GM11168 (cell line): ENCODE data around the gene MEMO1.
"Not testable (repeated sequence)": the region's sequence is repeated elsewhere in the genome, so short reads cannot be mapped to it uniquely, and the experiment has no call there.

Source experiments
- in situ Hi-C: fragments of 300-500 bp; cut with MboI; formaldehyde crosslinking; loops from one replicate; pipeline ENCODE4 v1.12.0; 2022; ENCODE audit warnings: low sequenced_read_pairs; ENCODE audit not compliant: unreplicated experiment

The MEMO1 gene

DNA sequence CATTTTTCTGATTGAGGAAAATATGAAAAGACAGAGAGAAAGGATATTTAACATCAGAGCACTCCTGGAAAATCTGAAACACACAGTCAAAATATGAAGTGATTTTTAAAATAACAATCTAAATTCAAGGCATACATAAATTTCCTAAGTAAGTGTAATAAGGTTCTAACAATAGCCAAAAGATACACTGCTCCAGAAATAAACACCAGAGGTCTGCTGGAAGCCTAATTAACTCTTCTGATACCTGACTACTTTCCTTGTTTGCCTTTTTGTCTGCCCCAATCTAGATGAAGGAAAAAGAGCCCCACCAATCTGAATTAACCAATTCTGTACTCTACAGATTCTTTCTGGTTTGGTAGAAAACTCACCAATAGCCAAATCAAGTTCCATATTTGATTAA, 87.1 kb downstream of the MEMO1 start:
- in situ Hi-C loops: no loop called here

DNA sequence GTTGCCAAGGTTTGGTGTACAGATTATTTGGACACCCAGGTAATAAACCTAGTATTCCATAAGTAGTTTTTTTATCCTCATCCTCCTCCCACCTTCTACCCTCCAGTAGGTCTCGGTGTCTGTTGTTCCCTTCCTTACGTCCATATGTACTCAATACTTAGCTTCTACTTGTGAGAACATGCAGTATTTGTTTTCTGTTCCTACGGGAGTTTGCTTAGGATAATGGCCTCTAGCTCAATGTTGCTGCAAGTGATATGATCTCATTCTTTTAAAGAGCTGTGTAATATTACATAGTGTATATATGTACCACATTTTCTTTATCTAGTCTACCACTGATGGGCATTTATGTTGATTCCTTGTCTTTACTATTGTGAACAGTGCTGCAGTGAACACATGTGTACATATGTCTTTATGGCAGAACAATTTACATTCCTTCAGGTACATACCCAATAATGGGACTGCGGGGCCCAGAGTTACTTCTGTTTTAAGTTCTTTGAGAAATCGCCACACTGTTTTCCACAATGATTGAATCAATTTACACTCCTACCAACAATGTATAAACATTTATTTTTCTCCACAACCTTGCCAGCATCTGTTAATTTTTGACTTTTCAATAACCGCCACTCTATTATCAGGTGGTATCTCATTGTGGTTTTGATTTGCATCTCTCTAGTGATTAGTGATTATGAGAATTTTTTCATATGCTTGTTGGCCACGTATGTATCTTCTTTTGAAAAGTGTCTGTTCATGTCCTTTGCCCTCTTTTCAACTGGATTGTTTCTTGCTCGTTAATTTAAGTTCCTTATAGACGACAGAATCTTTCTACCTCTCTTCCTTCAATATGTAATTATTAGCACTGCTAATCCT, 88.0 kb downstream of the MEMO1 start:
- in situ Hi-C loops: no loop called here

DNA sequence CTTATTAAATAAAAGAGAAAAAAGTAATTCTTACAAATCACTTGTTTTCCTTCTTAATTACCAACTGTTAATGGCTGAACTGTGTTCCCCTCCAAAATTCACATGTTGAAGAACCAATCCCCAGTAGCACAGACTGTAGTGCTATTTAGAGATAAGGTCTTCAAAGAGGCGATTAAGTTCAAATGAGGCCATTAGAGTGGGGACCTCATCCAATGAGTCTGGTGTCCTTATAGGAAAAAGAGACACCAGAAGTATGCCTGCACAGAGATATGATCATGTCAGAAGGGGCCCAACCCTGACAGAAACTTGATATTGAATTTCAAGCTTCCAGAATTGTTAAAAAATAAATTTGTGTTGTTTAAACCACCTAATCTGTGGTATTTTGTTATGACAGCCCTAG, 89.8 kb downstream of the MEMO1 start:
- in situ Hi-C loops: no loop called here

DNA sequence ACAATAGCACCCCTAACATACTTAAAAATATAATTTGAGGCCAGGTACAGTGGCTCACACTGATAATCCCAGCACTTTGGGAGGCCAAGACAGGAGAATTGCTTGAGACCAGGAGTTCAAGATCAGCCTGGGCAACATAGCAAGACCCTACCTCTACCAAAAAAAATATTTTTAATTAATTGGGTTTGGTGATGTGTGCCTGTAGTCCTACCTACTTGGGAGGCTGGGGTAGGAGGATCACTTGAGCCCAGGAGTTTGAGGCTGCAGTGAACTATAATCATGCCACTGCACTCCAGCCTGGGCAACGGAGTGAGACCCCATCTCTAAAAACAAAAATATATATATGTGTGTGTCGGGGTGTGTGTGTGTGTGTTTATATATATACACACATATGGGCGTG, 91.3 kb downstream of the MEMO1 start:
- in situ Hi-C loops: no loop called here

DNA sequence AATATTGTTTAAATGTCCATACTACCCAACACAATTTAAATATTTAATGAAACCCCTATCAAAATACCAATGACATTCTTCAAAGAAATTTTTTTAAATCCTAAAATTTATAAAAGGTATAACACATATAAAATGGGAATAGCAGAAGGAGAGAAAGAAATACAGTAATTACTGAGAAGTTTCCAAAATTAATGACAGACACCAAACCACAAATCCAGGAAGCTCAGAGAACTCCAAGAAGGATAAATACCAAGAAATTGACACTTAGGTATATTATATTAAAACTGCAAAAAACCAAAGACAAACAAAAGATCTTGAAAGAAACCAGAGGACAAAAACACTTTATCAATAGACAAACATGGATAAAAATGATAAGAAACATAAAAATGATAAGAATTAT, 101.1 kb downstream of the MEMO1 start:
- in situ Hi-C loops: no loop called here

DNA sequence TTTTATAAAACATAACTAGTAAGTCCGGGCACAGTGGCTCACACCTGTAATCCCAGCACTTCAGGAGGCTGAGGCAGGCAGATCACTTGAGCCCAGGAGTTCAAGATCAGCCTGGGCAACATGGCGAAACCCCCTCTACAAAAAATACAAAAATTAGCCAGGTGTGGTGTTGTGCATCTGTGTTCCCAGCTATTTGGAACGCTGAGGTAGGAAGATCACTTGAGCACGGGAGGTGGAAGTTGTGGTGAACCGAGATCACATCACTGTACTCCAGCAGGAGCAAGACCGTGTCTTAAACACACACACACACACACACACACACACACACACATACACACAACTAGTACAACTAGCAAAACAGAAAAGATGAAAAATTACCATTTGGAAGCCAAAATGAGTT, 103.3 kb downstream of the MEMO1 start:
- in situ Hi-C loops: not testable (repeated sequence)

DNA sequence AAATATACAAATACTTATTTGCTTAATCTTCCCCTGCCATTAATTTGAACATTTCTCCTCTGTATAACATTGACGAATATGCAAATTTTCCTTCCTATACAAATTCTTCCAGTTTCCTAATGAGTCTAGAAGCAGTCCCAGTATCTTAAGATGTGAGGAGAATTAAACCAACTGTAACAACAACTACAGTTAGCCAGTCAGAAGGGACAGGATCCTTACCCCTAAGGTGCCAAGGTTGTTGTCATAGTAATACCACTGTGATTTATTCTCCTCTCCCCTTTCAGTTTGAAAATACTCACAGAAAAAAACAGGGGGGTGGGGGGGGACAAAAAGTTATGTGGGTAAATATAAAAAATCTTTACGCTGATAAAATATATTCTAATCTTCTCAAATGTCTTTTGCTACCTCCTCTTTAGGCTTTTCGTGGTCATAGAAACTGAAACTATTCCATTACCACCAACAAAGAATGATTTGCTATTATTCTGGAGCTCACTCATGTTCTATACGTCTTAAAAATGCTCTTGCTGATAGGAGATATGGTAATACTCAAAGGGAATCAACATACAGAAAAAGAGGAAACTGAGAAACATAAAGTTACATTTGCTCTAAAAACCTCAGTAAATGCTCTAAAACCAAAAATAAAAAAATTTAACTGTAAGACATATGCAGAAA, 107.6 kb downstream of the MEMO1 start:
- in situ Hi-C loops: no loop called here

DNA sequence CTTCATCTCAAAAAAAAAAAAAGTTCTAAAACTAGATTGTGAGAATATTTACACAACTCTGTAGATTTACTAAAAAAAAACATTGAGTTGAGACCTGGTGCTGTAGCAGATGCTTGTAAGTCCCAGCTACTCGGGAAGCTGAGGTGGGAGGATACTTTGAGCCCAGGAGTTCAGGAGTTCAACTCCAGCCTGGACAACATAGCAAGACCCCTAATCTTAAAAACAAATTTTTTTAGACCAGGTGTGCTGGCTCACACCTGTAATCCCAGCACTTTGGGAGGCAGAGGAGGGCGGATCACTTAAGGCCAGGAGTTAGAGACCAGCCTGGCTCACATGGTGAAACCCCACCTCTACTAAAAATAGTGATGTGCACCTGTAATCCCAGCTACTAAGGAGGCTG, 108.9 kb downstream of the MEMO1 start:
- in situ Hi-C loops: no loop called here

DNA sequence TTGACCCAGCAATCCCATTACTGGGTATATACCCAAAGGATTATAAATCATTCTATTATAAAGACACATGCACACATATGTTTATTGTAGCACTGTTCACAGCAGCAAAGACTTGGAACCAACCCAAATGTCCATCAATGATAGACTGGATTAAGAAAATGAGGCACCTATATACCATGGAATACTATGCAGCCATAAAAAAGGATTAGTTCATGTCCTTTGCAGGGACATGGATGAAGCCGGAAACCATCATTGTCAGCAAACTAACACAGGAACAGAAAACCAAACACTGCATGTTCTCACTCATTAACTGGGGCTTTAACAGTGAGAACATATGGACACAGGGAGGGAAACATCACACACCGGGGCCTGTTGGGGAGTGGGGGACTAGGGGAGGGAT, 110.7 kb downstream of the MEMO1 start:
- in situ Hi-C loops: not testable (repeated sequence)

DNA sequence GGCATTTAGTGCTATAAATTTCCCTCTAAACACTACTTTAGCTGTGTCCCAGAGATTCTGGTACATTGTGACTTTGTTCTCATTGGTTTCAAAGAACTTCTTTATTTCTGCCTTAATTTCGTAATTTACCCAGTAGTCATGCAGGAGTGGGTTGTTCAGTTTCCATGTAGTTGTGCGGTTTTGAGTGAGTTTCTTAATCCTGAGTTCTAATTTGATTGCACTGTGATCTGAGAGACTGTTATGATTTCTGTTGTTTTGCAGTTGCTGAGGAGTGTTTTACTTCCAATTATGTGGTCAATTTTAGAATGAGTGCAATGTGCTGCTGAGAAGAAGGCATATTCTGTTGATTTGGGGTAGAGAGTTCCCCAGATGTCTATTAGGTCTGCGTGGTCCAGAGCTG, 112.5 kb downstream of the MEMO1 start:
- in situ Hi-C loops: not testable (repeated sequence)

DNA sequence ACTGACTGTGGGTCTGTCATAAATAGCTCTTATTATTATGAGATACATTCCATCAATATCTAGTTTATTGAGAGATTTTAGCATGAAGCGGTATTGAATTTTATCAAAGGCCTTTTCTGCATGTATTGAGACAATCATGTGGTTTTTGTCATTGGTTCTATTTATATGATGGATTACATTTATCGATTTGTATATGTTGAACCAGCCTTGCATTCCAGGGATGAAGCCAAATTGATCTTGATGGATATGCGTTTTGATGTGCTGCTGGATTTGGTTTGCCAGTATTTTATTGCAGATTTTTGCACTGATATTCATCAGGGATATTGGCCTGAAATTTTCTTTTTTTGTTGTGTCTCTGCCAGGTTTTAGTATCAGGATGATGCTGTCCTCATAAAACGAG, 113.5 kb downstream of the MEMO1 start:
- in situ Hi-C loops: not testable (repeated sequence)

DNA sequence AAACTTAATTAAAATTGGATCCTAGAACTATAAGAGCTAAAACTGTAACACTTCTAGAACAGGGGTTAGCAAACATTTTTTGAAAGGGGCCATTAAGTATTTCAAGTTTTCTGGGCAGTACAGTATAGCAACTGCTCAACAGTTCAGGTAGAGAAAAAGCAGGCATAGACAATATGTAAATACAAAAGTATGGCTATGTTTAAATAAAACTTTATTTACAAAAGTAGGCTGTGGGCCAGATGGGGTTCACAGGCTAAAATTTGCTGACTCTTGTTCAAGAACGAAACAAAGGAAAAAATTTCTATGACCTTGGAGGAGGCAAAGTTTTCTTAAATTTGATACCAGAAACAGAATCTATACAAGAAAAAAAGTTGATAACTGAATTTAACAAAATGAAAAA, 114.5 kb downstream of the MEMO1 start:
- in situ Hi-C loops: no loop called here

DNA sequence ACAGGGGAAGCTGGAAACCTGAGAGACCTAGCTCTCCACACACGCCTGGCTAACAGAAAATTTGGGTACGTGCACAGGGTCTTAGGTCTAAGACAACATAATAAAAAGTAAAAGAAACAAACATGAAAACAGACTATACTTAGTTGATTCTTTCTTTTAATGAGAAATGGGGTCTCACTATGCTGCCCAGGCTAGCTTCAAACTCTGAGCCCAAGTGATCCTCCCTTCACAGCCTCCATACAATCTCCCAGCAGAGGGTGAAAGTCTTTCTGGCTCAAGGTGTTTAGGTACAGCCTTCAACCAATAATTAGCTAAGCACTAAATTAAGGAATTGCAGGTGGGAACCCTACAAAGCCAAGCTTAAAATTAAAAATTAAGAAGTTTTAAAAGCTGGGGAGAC, 116.2 kb downstream of the MEMO1 start:
- in situ Hi-C loops: no loop called here

DNA sequence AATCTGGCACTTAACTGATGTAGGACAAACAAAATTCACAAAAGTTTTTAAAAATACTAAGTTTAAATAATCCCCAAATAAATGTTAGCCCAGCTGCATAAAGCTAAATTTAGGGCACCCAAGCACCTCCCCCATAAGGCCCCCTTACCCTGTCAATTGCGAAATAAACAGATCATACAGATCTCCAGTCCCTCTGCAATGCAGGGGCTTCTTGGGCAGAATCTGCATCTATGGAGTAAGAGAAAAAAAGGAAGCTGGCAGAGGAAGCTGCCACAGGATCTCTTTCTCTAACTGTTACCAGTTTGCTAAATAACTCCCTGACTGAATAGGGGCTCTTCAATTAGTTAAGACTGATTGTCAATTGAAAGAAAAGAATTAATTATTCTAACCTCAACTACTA, 117.7 kb downstream of the MEMO1 start:
- in situ Hi-C loops: no loop called here

DNA sequence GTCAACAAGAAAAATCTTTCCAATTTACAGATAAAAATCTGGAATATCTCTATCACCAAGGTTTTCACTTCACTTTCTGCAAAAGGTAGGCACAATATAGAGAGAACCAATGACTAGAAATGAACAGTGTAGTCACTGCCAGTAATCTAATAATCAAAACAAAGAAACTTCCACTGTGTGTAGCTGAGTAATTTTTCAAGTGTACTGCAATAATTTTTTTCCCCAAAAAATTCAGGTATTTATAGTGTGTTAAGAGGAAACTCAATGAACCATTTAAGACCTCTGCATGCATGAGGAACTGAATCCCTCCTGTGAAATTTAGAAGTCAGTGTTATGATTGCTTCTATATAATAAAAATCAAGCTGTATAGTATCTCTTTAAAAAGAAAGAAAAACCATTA, 121.8 kb downstream of the MEMO1 start:
- in situ Hi-C loops: no loop called here

DNA sequence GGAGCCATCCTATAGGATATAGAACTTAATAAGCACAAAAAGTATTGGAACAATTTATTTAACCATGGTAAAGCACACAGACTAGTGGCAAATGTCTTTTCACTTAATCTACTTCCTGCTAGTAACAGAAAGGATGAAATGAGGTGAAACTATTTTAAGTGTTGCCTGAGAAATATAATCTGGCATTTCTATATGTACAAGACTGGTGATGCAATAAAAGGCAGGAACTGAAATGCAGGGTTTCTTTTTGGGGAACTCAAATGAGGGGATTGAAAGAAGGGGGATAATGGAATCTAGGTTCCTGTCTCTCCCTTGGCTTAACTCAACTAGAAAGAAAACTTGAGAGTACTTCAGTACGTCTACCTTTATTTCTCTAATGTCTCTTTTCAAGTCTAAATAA, 122.3 kb downstream of the MEMO1 start:
- in situ Hi-C loops: no loop called here

DNA sequence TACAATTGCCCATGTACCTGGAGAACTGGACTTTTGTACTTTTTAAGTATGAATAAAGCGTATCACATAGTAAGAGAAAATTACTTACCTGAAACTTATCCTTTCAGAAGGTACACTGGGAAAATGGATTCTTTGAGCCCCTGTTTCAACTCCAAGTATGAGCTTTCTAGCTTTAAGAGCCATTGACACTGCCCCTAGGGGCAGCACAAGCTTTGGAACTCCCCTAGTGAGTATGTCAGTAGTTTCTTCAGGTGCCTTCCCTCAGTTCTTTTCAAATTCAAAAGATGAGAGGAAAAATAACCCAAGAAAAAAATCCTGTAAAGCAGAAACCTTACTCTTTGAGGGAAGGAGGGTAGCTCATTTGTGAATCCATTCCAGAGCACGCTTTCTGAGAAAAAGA, 124.1 kb downstream of the MEMO1 start:
- in situ Hi-C loops: no loop called here

DNA sequence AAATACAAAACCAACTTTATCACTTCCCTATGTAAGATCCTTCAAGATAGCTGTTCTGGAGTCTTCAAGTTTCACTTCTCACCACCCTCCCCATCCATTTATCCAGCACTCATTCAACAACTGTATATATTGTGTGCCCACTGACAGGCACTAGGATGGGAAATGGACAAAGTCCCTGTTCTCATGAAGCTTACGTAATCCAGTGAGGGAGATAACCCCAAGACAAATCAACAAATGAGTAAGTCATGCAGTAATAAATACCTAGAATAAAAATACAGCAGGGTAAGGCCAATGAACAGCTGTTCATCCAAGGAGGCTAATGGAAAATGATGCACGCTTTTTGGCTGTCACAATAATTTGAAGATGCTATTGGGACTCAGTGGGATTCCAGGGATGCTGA, 133.8 kb downstream of the MEMO1 start:
- in situ Hi-C loops: no loop called here

DNA sequence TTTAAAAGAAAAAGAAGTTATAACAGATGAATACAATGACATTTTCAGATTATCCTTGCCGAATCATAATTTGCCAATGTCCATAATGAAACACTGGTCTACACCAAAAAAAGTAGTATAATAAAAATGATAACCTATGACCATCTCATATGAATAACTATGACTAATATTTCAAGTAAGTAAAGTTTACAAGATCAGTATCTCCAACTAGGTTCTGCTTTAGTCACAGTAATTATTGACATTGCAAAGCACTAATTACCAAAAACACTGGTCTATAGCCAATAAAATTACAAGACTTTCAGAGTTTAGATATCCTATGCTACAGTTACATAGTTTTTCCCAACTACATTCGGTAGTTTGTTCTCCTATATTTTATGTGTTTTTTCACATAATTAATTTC, 136.7 kb downstream of the MEMO1 start:
- in situ Hi-C loops: no loop called here

DNA sequence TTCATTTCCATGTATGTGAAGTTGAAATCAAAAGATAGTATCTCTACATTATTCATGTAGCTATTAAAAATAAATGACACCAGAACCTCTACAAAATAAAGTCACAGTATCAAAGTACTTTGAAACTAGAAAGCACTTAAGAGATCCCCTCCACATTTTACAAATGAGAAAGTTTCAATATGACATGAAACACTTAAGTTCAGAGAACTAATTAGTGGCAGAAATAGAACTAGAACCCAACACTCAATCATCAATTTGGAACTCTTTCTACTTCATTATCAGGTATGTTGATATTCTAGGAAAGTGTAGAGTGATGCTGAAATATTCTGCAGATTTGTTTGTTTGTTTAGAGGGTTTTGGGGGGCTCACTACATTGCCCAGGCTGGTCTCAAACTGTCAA, 145.6 kb downstream of the MEMO1 start:
- in situ Hi-C loops: no loop called here

DNA sequence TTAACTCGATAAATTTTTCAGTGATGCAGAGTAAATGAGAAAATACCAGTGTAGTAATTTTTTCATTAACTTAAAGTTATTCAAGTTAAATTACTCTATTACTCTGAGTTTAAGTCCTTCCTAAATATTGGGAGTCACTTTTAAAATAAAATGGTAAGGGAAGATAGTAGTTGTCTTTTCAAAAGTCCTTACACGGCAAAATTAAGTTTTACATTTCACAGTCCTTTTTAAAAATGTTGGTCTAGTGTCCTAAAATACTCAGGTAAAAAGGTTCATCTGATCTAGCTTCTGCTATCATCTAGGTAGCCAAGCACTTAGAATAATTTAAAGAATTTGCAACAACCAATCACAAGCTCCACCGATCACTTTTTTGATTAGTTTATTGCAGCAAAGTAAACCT, 146.9 kb downstream of the MEMO1 start:
- in situ Hi-C loops: no loop called here
